Stimulated activated CD4-positive, alpha-beta T cell treated with anti-CD3 and anti-CD28 coated beads, Interleukin-15, amount 100 ng/mL, for 24 hours (primary cell): ENCODE measurements around the gene CEP85.

Experiments used
- DNase-seq: peaks from one replicate; pipeline ENCODE4 v3.0.0-alpha.2; 2020

The CEP85 gene

DNA sequence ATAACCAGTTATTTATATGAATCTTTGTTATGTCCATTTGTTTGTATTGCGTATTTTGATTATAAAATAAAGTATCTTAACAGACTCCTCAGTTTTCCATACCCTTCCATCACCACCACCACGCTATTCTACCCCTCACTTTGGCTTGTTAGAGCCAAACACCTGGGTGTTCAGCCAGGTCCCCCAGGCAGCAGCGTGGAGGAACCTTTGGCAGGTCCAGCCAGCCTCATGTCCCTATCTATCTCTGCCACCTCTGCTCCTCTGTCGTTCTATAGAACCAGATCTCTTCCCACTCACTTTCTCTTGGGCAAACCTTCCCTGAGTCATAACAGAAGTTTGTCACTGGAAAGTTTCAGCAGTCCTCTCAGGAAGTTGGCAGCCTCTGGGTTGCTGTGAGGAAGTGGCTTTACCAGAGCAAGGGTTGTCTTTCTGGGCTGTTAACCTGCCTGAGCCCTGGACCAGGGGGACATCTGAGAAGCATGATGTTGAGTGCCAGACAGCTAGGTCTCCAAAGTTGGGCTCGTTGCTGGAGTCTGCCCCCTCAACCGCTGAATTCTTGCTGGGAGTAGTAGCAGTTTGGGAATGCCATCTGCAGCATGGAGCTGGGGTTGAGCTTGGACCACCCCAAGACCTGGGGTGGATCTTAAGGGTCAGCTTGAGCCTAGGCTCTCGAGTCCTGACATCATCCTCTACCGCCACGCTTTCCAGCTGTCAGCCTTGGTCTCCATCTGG is 44.9 kb downstream of the CEP85 start:
- peak; percentile 72 for DNase-seq

DNA sequence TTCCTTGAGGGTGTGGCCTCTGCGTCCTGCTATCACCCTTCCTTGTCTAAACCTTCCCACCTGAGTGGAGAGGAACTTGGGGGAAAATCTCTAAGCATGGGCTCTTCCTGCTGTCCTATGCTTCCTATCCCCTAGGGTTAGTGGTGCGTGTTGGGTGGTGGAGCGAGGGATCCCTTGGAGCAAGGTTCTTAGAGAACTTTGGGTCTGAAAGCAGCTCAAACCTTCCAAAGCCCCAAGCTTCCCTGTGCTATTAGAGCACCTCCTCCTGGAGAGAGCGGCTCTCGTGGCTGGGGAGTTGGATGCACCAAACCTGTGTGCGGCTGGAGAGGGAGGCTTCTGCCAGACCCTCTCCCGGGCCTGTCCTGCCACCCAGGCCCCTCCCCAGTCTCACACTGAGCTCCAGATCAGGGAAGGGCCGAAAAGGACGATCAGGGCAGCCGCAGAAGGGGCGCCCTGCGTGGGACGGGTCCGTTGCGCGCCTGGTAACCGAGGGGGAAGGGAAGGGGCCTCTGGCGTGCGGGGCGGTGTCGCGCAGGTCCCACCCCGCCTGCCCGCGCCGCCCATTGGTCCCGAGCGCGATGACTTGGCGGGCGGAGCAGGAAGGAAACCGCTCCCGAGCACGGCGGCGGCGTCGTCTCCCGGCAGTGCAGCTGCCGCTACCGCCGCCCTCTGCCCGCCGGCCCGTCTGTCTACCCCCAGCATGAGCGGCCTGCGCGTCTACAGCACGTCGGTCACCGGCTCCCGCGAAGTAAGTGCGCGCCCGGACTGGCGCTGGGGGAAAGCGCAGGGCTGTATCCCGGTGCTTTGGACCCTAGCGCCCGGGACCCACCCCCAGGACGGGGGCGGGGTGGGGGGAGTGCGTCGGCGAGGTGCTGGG is 45.7 kb downstream of the CEP85 start, which contains the start of gene SH3BGRL3:
SH3BGRL3 (plus strand) TSS at position 631 of the 877 bp plus-strand sequence; CDS start at position 701, 70 bp downstream.
- peak; percentile 92 for DNase-seq

DNA sequence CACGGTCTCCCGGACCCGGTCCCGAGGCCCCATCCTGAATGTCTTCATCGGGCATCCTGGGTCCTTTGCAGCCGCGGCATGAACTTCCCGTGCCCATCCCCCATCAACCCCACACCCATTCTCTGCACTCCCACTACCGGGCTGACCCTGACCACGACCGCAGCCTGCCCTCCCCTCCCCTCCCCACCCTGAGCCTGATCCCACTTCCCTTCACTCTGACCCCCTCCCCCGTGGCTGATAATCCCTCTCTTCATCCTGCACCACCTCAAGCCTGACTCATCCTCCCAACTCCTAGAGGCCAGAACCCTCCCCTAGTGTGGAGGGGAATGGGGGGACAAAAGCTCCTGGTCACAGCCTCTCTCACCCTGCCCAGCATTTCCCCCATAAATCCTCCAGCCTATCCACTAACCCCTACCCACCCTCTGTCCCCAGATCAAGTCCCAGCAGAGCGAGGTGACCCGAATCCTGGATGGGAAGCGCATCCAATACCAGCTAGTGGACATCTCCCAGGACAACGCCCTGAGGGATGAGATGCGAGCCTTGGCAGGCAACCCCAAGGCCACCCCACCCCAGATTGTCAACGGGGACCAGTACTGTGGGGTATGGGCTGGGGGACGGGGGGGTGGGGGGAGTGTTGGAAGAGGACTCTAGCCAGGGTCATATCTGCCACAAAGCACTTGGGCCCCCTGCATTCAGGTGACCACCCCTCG is 46.5 kb downstream of the CEP85 start:
- DNase-seq, result peak; percentile 60

DNA sequence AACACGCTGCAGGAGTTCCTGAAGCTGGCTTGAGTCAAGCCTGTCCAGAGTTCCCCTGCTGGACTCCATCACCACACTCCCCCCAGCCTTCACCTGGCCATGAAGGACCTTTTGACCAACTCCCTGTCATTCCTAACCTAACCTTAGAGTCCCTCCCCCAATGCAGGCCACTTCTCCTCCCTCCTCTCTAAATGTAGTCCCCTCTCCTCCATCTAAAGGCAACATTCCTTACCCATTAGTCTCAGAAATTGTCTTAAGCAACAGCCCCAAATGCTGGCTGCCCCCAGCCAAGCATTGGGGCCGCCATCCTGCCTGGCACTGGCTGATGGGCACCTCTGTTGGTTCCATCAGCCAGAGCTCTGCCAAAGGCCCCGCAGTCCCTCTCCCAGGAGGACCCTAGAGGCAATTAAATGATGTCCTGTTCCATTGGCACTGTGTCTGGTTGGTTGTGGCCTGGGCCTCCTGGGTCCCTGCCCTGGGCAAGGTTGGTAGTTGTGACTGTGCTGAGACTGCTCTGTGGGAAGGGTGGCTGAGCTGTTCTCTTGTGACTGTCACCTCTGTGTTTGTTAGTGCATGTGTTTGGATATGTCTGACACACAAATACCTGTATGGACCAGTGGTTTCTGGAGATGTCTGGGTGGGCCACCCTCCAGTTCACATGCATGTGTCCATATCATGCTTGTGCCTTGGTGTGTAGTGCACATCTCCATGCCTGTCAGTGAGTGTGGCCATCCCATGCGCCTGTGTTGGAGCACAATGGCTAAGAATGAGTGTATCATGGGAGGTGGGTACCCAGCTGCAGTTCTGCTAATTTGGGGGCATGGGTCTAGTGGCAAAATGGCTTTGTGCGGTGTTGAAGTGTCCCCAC is 47.3 kb downstream of the CEP85 start:
- peak; percentile 22 for DNase-seq

DNA sequence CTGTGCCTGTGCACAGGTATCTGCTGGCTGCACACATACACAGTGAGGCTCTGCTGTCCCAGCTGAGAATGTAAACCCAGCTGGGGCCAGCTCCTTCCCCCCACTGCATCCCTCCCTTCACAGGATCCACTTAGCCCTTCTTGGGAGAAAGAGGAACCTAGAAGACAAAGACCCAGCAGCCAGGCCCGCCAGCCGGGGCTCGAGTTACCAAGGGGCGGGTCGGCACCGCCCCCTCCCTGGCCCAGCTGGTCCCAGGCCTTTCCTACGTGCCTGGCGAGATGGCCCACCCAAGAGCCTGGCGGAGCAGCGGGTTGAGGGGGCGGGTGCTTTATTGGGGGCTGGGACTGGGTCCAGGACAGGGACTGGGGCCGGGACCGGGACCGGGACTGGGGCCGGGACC is 48.0 kb downstream of the CEP85 start:
- no peak for DNase-seq

DNA sequence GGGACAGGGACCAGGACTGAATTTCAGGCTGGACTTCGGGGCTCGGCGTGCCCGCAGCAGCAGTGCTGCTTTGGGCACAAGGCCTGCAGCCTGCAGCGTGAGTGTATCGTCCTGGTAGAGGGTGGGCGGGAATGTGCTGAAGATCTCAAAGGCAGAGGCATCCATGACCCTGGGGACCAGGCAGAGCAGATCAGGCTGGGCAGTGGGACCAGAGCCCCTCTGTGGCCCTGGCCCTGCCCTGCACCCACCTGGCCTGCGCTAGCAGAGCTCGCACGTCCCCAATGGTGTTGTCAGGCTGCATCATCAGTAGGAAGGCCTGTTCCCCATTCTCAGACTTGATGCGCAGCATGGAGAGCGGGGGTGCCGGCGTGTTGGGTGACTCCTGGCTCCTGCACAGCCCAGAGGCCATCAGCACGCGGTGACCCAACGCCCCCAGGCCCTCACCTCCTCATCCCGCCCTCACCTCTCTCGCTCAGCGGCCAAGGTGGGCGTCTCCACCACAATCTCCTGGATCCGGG is 48.5 kb downstream of the CEP85 start:
- peak; percentile 19 for DNase-seq

DNA sequence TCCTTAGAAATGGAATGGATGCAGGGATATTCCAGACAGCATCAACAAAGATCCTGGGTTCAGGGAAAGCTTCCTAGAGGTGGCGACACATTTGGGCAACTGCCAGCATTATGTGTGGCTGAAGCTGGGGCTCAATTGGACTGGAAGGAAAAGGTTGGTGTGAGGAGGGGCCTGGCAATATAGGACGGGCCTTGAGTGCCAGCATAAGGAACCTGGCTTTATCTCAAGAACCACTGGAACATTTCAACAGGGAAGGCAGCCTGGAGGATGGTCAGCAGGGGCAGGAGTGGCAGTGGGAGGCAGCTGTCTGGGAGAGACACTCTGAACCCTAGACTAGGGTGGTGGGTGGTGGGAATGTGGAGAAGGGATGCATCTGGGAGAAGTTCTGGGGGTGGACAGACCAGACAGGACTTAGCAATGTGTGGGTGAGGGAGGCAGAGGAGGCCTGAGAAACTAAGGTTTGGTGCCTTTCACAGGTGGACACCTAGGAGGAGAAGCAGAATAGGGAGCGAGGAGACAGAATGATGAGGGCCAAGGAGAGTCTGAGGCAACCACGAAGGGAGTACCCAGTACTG is 49.4 kb downstream of the CEP85 start:
- no peak for DNase-seq

DNA sequence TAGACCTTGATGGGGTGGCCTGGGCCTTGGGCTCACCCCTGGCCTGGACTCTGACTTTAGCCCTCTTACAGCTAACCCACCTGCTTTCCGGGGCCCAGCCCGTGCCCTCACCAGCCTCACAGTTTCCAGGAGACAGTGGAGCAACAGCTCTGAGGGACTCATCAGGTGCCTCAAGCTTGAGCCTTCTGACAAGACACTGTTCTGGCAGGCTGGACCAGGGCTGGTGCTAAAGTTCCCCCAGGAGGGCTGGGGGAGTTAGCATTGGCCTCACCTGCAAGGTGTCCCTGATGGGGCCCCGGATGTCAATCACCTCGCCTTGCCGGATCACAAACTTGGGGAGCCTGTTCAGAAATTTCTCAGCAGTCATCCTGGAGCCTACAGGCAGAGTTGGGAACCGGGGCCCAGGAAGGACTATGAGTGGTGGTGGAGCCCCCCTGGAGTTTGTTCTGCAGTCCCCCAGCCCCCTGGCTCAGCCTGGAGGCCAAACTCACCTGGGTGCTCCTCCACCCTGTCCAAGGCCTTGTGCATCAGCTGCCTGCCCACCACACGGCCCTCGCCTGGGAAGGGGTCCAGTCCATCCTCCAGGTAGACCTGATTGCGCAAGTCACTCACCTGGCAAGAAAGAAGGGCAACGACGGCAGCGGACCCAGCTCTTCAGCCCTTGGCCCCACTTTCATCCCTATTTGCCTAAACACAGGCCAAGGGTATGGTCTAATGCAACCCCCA is 50.0 kb downstream of the CEP85 start:
- peak; percentile 24 for DNase-seq

DNA sequence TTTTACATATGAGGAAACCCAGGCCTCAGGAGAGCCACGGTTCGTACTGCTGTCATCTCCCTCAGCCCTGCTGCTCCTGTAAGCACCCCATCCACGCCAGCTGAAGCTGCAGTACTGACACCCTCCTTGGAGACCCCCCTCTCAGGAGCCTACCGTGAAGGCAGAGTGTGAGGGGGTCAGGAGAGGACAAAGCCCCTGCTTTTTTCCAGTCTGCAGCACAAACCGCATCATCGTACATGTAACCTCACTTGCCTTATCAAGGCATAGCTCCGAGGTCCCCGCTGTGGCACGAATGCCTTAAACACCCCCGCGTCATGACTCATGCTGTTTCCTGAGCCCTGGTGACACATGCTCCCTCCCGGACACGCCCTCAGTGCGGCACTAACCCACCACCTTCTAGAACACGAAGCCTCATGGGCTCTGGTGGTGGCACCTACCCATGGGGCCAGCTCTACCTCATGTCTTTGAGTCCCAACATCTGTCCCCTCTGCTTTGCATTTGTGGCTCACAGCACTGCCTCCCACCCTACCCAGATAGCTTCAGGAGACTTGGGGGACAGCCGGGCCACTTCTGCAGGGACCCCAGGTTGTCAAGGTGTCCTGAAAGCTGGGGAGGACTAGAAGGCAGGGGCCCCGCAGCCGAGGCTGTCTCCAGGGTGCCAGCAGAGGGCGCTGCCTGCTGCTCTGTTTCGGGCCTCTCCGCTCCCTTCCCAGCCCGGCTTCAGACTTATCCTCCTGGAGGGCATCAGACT is 50.8 kb downstream of the CEP85 start:
- peak; percentile 98 for DNase-seq

DNA sequence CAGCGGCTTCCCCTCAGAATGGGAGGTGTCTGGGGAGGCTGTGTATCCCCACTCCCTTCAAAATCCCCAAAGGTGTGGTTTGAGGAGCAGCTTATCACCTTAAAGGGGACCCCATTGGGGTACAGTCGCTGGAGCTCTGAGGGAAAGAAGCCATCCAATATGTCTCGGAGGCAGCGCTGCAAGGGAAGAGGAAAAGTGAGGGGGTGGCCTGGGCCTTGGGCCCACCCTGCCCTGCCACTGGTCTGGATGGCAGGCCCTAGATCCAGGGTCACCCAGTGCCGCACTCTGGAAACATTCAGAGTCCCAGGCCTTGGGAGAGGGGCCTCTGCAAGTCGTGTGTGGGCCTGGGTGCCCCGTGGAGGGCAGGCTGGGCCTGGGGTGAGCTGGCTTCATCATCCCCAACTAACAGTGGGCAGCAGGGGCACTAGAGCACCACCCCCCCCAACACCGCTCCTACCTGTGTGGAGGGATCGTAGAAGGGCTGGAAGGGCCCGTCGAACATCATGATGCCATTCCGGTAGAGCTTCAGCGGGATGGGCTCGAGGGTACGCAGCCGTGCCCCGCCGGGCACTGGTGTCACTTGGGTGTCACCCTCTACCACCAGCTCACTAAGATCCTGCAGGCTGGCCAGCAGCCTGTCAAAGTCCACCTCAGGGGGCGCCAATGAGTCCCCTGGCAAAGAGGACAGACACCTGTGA is 51.5 kb downstream of the CEP85 start:
- peak; percentile 72 for DNase-seq

DNA sequence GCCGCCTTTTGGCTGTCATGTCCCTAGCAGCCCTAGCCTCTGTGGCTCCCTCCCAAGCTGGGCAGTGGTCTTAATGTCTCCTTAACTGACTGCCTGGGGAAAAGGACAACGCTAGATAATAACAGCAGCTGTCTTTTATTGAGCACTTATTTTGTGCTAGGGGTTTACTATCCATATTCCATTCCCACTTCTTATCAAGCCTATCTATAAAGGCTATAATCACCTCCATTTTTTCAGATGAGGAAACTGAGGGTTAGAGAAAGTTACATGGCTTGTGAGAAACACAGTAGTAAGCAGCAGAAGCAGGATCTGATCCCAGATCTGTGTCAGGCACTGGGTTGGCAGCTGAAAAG is 52.0 kb downstream of the CEP85 start:
- DNase-seq, result no peak

DNA sequence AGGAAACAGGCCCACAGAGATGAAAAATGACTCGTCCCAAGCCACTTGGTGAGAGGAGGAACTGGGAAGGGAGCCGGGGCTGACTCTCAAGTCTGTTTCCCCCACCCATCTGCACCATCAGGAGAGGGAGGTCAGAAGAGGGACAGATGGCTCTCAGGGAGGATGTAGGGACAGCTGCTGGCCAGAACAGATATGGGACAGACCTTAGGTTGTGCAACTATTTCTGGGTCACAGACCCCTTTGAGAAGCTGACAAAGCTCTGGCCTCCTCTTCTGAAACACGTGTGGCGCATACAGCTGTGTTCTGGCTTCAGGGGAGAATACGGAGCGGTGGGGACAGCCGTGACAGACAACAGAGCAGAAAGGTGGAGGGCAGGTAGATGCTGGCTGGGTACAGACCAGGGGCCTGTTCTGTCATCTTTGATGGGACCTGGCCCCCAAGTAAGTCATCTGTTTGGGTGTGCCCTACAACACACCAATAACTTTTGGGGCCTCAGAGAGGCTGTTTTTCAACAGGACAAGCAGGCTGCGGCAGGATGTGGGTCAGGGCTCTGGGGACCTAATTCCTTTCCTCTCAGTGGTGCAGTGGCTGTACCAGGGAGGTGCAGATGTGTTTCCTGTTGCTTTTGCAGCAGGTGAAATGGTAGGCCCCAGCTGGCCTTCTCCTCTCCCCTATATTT is 53.2 kb downstream of the CEP85 start:
- DNase-seq, result peak; percentile 77

DNA sequence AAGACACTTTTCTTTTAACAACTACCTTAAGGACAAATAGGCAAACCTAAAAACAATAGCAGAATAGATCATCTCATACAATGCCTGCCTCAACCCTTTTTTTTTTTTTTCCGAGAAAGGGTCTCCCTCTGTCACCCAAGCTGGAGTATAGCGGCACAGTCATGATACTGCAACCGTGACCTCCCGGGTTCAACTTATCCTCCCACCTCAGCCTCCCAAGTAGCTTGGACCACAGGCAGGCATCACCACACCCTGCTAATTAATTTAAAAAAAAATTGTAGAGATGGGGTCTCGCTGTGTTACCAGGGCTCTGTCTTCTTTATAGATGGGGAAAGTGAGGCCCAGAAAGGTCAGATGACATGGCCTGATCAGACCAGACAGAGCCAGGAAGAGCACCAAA is 53.8 kb downstream of the CEP85 start:
- no peak for DNase-seq

DNA sequence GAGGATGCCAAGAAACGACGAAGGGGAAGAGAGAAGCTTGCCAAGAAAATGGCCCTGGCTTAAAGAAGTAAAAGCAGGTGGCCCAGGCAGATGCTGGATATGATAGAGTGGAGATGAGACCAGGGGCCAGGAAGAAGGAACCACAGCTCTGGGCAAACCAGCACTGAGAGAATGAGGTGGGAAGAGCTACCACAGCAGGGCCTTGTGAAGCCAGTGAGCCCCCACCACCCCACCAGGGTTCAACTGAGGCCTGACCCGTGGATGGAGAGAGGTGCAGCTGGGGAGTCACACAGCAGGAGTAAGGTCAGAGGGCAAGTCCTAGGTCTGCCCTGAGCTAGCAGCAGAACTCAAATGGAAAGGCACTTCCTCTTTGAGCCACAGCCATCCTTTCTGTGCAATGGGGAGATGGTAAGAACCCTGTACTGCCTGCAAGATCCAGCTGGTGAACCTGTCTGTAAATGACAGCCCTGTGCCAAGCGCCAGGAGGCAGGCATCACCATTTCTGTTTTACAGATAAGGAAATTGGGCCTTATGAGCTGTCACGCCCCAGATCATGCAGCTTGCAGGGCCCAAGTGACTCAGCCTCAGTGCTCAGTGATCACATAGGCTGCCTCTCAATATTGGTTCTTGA is 54.4 kb downstream of the CEP85 start:
- peak; percentile 84 for DNase-seq

DNA sequence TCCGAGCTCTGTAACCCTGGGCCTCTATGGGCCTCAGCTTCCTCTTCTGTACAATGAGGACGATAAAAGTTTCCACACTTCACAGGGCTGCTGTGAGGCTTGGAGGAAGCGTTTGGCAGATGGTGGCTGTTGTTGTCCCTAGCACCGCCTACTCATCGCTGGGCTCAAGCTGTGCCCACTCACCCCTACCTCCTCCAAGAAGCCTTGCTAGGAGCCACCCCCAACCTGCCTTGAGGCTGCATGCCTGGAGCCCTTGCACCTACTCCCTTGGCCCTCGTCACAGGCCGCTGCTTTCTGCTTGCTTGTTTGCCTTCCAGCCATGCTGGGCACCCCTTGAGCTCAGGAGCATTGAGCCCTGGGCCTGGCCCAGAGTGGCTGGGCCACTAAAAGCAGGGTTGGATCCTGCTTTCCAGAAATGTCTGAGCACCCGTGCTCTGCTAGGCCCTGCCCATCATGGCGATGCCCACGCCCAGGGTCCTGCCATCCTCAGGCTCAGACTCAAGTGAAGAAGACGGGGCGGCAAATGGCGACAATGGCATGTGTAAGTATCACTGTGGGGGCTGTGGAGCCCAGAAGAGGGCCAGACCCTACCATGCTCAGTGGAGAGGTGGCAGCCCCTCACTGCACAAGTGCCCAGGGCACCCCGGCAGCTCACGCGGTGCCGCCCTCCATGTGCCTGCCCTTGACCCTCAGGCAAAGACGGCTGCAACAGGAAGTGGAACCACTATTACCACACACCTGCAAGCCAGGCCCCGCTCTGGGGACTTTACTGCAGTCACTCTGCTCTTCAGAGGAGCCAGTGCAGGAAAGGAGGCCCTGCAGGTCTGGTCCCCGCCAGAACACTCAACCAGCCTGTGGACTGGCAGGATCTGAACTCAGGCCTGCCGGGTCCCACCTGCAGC is 55.4 kb downstream of the CEP85 start:
- peak; percentile 50 for DNase-seq

DNA sequence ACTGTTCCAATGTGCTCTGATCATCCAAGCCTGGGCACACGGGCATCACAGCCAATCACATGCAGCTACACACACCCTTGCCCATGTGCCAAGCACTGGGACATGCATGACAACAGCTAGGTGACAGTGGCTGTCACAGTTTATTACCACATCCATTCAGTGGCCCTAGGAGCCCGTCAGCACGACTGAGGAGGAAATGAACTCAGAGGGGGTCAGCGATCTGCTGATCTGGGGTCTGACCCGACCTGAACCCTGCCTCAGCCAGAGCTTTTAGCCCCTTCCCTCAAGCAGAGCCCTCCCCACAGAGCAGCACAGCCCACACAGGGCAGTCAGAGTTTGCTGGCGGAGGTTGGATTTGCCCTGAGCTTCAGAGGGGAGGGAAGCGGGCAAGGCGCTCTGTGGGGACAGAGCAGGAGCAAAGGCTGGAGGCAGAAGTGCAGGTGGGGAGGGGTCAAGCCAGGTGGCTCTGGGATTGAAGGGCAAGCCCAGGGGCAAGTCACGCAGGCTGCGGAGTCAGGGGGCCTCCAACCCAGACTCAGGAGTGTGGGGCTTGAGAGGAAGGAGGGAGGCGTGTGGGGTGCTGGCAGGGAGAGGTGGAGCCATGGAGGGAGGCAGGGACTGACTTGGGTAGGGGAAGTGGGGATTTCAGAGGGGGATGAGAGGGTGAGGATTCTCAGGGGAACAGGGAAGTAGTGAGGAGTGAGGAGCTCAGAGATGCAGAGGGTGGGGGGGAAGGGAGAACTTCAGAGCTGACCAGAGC is 56.3 kb downstream of the CEP85 start:
- no peak for DNase-seq

DNA sequence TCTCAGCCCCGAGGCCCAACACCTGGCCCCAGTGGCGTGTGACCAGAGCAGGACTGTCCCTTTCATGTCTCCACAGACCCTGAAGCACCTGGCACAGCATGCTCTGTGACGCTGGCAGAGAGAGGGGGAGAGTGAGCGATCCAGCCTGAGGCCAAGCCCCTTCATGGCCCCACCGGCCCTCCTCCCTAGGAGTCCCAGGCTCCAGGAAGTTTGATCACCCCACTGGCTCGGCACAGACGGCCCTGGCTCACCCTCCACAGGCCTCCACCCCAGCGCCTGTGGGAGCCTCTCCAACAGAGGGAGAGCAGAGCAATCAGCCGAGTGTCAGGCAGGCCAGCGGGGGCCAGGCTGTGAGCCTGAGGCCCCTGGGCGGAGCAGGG is 56.9 kb downstream of the CEP85 start:
- DNase-seq, result no peak
